GM12878 (cell line): Measurements from ENCODE around the gene EPS8.

Experiments used
- MTA3 ChIP-seq: IDR thresholded peaks from 2 replicates; pipeline ENCODE4 v1.6.1; 2012; ENCODE audit warnings: low read length, inconsistent platforms, borderline replicate concordance
- POLR2A ChIP-seq: IDR thresholded peaks from 2 replicates; pipeline ENCODE4 v1.6.1; 2011; ENCODE audit warnings: low read depth, mild to moderate bottlenecking, low read length
- POLR2AphosphoS5 ChIP-seq: IDR thresholded peaks from 2 replicates; pipeline ENCODE4 v1.6.1; 2011; ENCODE audit warnings: mild to moderate bottlenecking, low read length, inconsistent platforms
- RFX5 ChIP-seq: IDR thresholded peaks from 2 replicates; pipeline ENCODE4 v1.6.1; 2011; ENCODE audit warnings: low read depth, low read length, improper control_type of control experiment
- SMAD5 ChIP-seq: IDR thresholded peaks from 2 replicates; pipeline ENCODE4 v1.6.1; 2016; ENCODE audit warnings: antibody characterized with exemption, low read depth
- YY1 ChIP-seq: IDR thresholded peaks from 2 replicates; pipeline ENCODE4 v1.6.1; 2011; ENCODE audit warnings: low read depth, mild to moderate bottlenecking, low read length
- TF ChIP-seq, protein P1 (sequence below), 3 experiments: IDR thresholded peaks in 2 of 3; conservative IDR thresholded peaks in 1 of 3; 2 replicates each; pipeline ENCODE4 v1.5.1; 2011; ENCODE audit warnings: low read depth in 3 of 3, low read length in 3 of 3, mild to moderate bottlenecking in 3 of 3, control low read depth in 2 of 3, moderate library complexity in 2 of 3, inconsistent platforms in 1 of 3, mixed read lengths in 1 of 3; ENCODE audit not compliant: control insufficient read depth in 2 of 3, insufficient read depth in 1 of 3; ENCODE audit errors: extremely low read depth in 1 of 3
- TF ChIP-seq, protein P2 (sequence below): IDR thresholded peaks from 2 replicates; pipeline ENCODE4 v1.6.1; 2012; ENCODE audit warnings: mild to moderate bottlenecking, low read depth, low read length
- TF ChIP-seq, protein P3 (sequence below): fragments of 450-650 bp; IDR thresholded peaks from 2 replicates; pipeline ENCODE4 v1.6.1; 2017; ENCODE audit warnings: mild to moderate bottlenecking

DNA sequence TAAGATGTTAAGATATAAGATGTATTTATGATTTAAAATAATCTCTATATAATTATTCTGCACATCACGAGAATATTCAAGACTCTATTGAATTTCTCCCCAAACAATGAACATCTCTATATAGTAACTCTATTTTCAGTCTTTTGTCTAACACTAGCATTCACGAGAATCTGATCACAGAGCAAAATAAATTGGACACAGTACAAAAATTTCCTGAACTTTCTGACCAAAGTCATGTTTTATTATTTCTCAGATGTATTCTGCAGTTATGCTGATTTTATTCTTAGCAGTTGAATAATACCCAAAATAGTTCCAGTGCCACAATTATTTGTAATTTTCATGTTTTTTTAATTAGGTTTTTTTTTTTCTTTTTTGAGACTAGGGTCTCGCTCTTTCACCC, 19.6 kb downstream of the EPS8 start:
- TF ChIP-seq, protein P1, sequence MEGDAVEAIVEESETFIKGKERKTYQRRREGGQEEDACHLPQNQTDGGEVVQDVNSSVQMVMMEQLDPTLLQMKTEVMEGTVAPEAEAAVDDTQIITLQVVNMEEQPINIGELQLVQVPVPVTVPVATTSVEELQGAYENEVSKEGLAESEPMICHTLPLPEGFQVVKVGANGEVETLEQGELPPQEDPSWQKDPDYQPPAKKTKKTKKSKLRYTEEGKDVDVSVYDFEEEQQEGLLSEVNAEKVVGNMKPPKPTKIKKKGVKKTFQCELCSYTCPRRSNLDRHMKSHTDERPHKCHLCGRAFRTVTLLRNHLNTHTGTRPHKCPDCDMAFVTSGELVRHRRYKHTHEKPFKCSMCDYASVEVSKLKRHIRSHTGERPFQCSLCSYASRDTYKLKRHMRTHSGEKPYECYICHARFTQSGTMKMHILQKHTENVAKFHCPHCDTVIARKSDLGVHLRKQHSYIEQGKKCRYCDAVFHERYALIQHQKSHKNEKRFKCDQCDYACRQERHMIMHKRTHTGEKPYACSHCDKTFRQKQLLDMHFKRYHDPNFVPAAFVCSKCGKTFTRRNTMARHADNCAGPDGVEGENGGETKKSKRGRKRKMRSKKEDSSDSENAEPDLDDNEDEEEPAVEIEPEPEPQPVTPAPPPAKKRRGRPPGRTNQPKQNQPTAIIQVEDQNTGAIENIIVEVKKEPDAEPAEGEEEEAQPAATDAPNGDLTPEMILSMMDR (IDR thresholded peaks at IDR 0.05 in 2 of 3, conservative IDR thresholded peaks at IDR 0.05 in 1 of 3; ENCODE audit: control insufficient read depth in 2 of 3, extremely low read depth in 1 of 3, insufficient read depth in 1 of 3, low read depth in 3 of 3, low read length in 3 of 3): no peak
- TF ChIP-seq MTA3: no peak
- TF ChIP-seq, protein P2, sequence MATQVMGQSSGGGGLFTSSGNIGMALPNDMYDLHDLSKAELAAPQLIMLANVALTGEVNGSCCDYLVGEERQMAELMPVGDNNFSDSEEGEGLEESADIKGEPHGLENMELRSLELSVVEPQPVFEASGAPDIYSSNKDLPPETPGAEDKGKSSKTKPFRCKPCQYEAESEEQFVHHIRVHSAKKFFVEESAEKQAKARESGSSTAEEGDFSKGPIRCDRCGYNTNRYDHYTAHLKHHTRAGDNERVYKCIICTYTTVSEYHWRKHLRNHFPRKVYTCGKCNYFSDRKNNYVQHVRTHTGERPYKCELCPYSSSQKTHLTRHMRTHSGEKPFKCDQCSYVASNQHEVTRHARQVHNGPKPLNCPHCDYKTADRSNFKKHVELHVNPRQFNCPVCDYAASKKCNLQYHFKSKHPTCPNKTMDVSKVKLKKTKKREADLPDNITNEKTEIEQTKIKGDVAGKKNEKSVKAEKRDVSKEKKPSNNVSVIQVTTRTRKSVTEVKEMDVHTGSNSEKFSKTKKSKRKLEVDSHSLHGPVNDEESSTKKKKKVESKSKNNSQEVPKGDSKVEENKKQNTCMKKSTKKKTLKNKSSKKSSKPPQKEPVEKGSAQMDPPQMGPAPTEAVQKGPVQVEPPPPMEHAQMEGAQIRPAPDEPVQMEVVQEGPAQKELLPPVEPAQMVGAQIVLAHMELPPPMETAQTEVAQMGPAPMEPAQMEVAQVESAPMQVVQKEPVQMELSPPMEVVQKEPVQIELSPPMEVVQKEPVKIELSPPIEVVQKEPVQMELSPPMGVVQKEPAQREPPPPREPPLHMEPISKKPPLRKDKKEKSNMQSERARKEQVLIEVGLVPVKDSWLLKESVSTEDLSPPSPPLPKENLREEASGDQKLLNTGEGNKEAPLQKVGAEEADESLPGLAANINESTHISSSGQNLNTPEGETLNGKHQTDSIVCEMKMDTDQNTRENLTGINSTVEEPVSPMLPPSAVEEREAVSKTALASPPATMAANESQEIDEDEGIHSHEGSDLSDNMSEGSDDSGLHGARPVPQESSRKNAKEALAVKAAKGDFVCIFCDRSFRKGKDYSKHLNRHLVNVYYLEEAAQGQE: no peak
- TF ChIP-seq RFX5: no peak
- TF ChIP-seq, protein P3, sequence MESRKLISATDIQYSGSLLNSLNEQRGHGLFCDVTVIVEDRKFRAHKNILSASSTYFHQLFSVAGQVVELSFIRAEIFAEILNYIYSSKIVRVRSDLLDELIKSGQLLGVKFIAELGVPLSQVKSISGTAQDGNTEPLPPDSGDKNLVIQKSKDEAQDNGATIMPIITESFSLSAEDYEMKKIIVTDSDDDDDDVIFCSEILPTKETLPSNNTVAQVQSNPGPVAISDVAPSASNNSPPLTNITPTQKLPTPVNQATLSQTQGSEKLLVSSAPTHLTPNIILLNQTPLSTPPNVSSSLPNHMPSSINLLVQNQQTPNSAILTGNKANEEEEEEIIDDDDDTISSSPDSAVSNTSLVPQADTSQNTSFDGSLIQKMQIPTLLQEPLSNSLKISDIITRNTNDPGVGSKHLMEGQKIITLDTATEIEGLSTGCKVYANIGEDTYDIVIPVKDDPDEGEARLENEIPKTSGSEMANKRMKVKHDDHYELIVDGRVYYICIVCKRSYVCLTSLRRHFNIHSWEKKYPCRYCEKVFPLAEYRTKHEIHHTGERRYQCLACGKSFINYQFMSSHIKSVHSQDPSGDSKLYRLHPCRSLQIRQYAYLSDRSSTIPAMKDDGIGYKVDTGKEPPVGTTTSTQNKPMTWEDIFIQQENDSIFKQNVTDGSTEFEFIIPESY: no peak
- no peak for TF ChIP-seq POLR2AphosphoS5
- no peak for TF ChIP-seq YY1
- no peak for TF ChIP-seq SMAD5
- TF ChIP-seq POLR2A: no peak
